ENCODE measurements around the gene CELSR1. TPM values are rescaled to one million over a fixed set of nuclear protein-coding genes. Genes with fewer than 3 reads are reported as not detected.
"Not testable (repeated sequence)": the region's sequence is repeated elsewhere in the genome, so short reads cannot be mapped to it uniquely, and the experiment has no call there.

The CELSR1 gene
- total RNA-seq, 1 experiment from 2014 or later, result 19.6 TPM

GRCh38 chr22:46501701-46502100 lies 35.7 kb downstream of the CELSR1 start (continued):
- TF ChIP-seq YY1 (IDR thresholded peaks at IDR 0.05; ENCODE audit: extremely low read depth, insufficient replicate concordance, low read depth, low read length) (no peak), RAD21 (IDR thresholded peaks at IDR 0.05; ENCODE audit: low read depth) (no peak; the same call in 1 of the 2 replicates)

GRCh38 chr22:46501265-46501664 lies 36.2 kb downstream of the CELSR1 start:
- BruUV-seq (replicated peaks); H4K20me1 ChIP-seq (ENCODE audit: insufficient read depth); H2AFZ ChIP-seq (ENCODE audit: low read depth, low read length, poor library complexity, severe bottlenecking); H3K79me2 ChIP-seq (ENCODE audit: insufficient read depth, low read length); POLR2A ChIA-PET; ATAC-seq; DNase-seq (ENCODE audit: low read depth, low spot score); H3K9me3 ChIP-seq (ENCODE audit: control insufficient read depth in 1 of 2, insufficient read depth in 1 of 2, low read depth in 1 of 2, low read length in 2 of 2); H3K36me3 ChIP-seq (ENCODE audit: control insufficient read depth in 1 of 2, insufficient read depth in 2 of 2, low read length in 2 of 2); H3K9ac ChIP-seq (ENCODE audit: low read length); intact Hi-C loops (cut with micrococcal nuclease); H3K9me2 ChIP-seq (ENCODE audit: insufficient read depth); H3K27me3 ChIP-seq (ENCODE audit: insufficient read depth, low read length): not testable (repeated sequence)
- H3K4me1 ChIP-seq (ENCODE audit: control insufficient read depth in 1 of 2, insufficient read depth in 2 of 2, low read length in 2 of 2), result peaks cover 7 to 28% of the 10 kb centered on the region in 2 experiments
- H3K4me2 ChIP-seq (ENCODE audit: low read length), result peak overlapping the region; percentile 54
- ChIA-PET CTCF (interaction anchor here (0.7 kb wide), 1 partner anchor 38 kb away, joined by 3 read pairs; no protein-coding TSS in a partner anchor), RAD21 (ENCODE audit: low non-redundant PET in 1 of 2, low total read pairs in 2 of 2, uncharacterized antibody in 2 of 2, unreplicated experiment in 2 of 2) (interaction anchor here in 1 of 2 experiments (0.7 kb wide), 1 partner anchor 12 kb away, joined by 6 read pairs; no protein-coding TSS in a partner anchor)
- H3K27ac ChIP-seq (ENCODE audit: low read depth, low read length), result peak overlapping the region; percentile 30; the same call in 1 of the 2 replicates
- 0 out of 4 replicates have a peak overlapping the region, but pooled peaks of 1 of the 2 experiments have one; percentile 1 for H3K4me3 ChIP-seq (replicated peaks in 1 of 2; ENCODE audit: low read depth in 1 of 2, low read length in 2 of 2)

GRCh38 chr22:46500201-46500600 lies 37.2 kb downstream of the CELSR1 start:
- Histone ChIP-seq H3K79me2 (ENCODE audit: insufficient read depth, low read length) (peaks cover 3% of the 10 kb centered on the region; the same call in 1 of the 2 replicates), H3K4me3 (replicated peaks in 1 of 2; ENCODE audit: low read depth in 1 of 2, low read length in 2 of 2) (no peak overlapping the region), H3K27ac (ENCODE audit: low read depth, low read length) (no peak overlapping the region), H3K36me3 (ENCODE audit: control insufficient read depth in 1 of 2, insufficient read depth in 2 of 2, low read length in 2 of 2) (no peaks in the 10 kb centered on the region), H3K9ac (ENCODE audit: low read length) (no peak overlapping the region), H3K27me3 (ENCODE audit: insufficient read depth, low read length) (no peaks in the 10 kb centered on the region), H4K20me1 (ENCODE audit: insufficient read depth) (no peaks in the 10 kb centered on the region), H2AFZ (ENCODE audit: low read depth, low read length, poor library complexity, severe bottlenecking) (no peak overlapping the region), H3K9me3 (ENCODE audit: control insufficient read depth in 1 of 2, insufficient read depth in 1 of 2, low read depth in 1 of 2, low read length in 2 of 2) (no peaks in the 10 kb centered on the region), H3K4me1 (ENCODE audit: control insufficient read depth in 1 of 2, insufficient read depth in 2 of 2, low read length in 2 of 2) (peaks cover 7 to 28% of the 10 kb centered on the region in 2 experiments), H3K4me2 (ENCODE audit: low read length) (no peak overlapping the region), H3K9me2 (ENCODE audit: insufficient read depth) (no peaks in the 10 kb centered on the region)
- DNase-seq (ENCODE audit: low read depth, low spot score), result no peak
- intact Hi-C loops (cut with micrococcal nuclease), result no loop called here
- POLR2A ChIA-PET, result no interaction called here
- ATAC-seq, result no peak
- BruUV-seq (replicated peaks), result no TSS peak
- RAD21 ChIA-PET (ENCODE audit: low non-redundant PET in 1 of 2, low total read pairs in 2 of 2, uncharacterized antibody in 2 of 2, unreplicated experiment in 2 of 2), result no interaction called here
- TF ChIP-seq ZNF274 (IDR thresholded peaks at IDR 0.05; ENCODE audit: low read depth, low read length) (no peak), SRF (IDR thresholded peaks at IDR 0.05; ENCODE audit: low read depth) (no peak), MAX (IDR thresholded peaks at IDR 0.05) (no peak), EZH2 (IDR thresholded peaks at IDR 0.05) (no peak)
- CTCF ChIA-PET, result no interaction called here
